GM23338 (cell line): ENCODE data around the gene TELO2. TPM values are rescaled to one million over a fixed set of nuclear protein-coding genes. Genes with fewer than 3 reads are reported as not detected.

Experiments
- ATAC-seq: fragments of 200-7000 bp; cut with Tn5 transposase; 3 replicates; pipeline ENCODE4 v1.9.1; 2020
- DNase-seq: peaks from one replicate; pipeline ENCODE4 v3.0.0-alpha.2; 2015; ENCODE audit warnings: low spot score
- H2AFZ ChIP-seq: fragments of 200-600 bp; sonication (generic); 2 replicates; pipeline ENCODE4 v1.8.0; 2016; ENCODE audit warnings: antibody characterized with exemption, mild to moderate bottlenecking, moderate library complexity
- H3F3A ChIP-seq: fragments of 200-600 bp; sonication (generic); replicated peaks from 2 replicates; pipeline ENCODE4 v1.8.0; 2017; ENCODE audit warnings: antibody characterized with exemption, mixed run types, low read depth
- H3K27ac ChIP-seq: fragments of 200-600 bp; sonication (generic); 2 replicates; pipeline ENCODE4 v1.6.1; 2016; ENCODE audit warnings: low read depth
- H3K27me3 ChIP-seq: fragments of 200-600 bp; sonication (generic); 2 replicates; pipeline ENCODE4 v1.8.0; 2016; ENCODE audit warnings: mild to moderate bottlenecking, mixed run types, moderate library complexity; ENCODE audit not compliant: insufficient read depth
- H3K36me3 ChIP-seq: fragments of 200-600 bp; sonication (generic); 2 replicates; pipeline ENCODE4 v1.8.0; 2016; ENCODE audit warnings: mild to moderate bottlenecking; ENCODE audit not compliant: insufficient read depth
- H3K4me1 ChIP-seq: fragments of 200-600 bp; sonication (generic); 2 replicates; pipeline ENCODE4 v1.8.0; 2016; ENCODE audit warnings: mild to moderate bottlenecking, moderate library complexity; ENCODE audit not compliant: insufficient read depth
- H3K4me2 ChIP-seq: fragments of 200-600 bp; sonication (generic); 2 replicates; pipeline ENCODE4 v1.7.1; 2017; ENCODE audit warnings: mixed run types
- H3K4me3 ChIP-seq: fragments of 200-600 bp; sonication (generic); 2 replicates; pipeline ENCODE4 v1.6.1; 2016; ENCODE audit warnings: mixed run types
- H3K79me2 ChIP-seq: fragments of 200-600 bp; sonication (generic); replicated peaks from 2 replicates; pipeline ENCODE4 v1.8.0; 2017; ENCODE audit warnings: mild to moderate bottlenecking; ENCODE audit not compliant: insufficient read depth
- H3K9me2 ChIP-seq: fragments of 200-600 bp; sonication (generic); 2 replicates; pipeline ENCODE4 v1.8.0; 2017; ENCODE audit not compliant: insufficient read depth
- H4K20me1 ChIP-seq: fragments of 200-600 bp; sonication (generic); replicated peaks from 2 replicates; pipeline ENCODE4 v1.8.0; 2017; ENCODE audit warnings: mild to moderate bottlenecking; ENCODE audit not compliant: insufficient read depth
- H3K27ac Mint-ChIP-seq: 2 replicates; pipeline ENCODE4 v1.8.0; 2020; ENCODE audit warnings: inconsistent platforms, mild to moderate bottlenecking, moderate library complexity, mixed read lengths
- H3K27me3 Mint-ChIP-seq: 3 replicates; pipeline ENCODE4 v1.8.0; 2022; ENCODE audit warnings: low read depth, mild to moderate bottlenecking, moderate library complexity, mixed read lengths, inconsistent platforms; ENCODE audit not compliant: insufficient read depth, poor library complexity
- H3K36me3 Mint-ChIP-seq: 3 replicates; pipeline ENCODE4 v1.8.0; 2021; ENCODE audit warnings: low read depth, mild to moderate bottlenecking, inconsistent platforms, moderate library complexity, mixed read lengths
- H3K4me1 Mint-ChIP-seq: 3 replicates; pipeline ENCODE4 v1.8.0; 2020; ENCODE audit warnings: mild to moderate bottlenecking, inconsistent platforms, mixed read lengths
- H3K4me3 Mint-ChIP-seq: 3 replicates; pipeline ENCODE4 v1.8.0; 2021; ENCODE audit warnings: moderate library complexity, mild to moderate bottlenecking, inconsistent platforms, mixed read lengths
- H3K9me3 Mint-ChIP-seq: 3 replicates; pipeline ENCODE4 v1.8.0; 2020; ENCODE audit warnings: moderate library complexity, mild to moderate bottlenecking, inconsistent platforms, mixed read lengths
- CREB1 ChIP-seq: fragments of 250-450 bp; sonication (Bioruptor Pico); IDR thresholded peaks from 2 replicates; pipeline ENCODE4 v1.5.0; 2020; ENCODE audit warnings: low read depth, mild to moderate bottlenecking, moderate library complexity
- ETS1 ChIP-seq: IDR thresholded peaks from 2 replicates; pipeline ENCODE4 v1.6.1; 2016; ENCODE audit warnings: antibody characterized with exemption
- EZH2 ChIP-seq: fragments of 200-600 bp; sonication (generic); IDR thresholded peaks from one replicate; pipeline ENCODE4 v1.8.0; 2017; ENCODE audit warnings: antibody characterized with exemption, mild to moderate bottlenecking, low read depth; ENCODE audit not compliant: unreplicated experiment
- JUNB ChIP-seq: IDR thresholded peaks from one replicate; pipeline ENCODE4 v1.6.1; 2016; ENCODE audit warnings: antibody characterized with exemption; ENCODE audit not compliant: unreplicated experiment
- NANOG ChIP-seq: IDR thresholded peaks from 2 replicates; pipeline ENCODE4 v1.6.1; 2016; ENCODE audit warnings: antibody characterized with exemption, borderline replicate concordance
- POLR2AphosphoS5 ChIP-seq: IDR thresholded peaks from 2 replicates; pipeline ENCODE4 v1.6.1; 2016; ENCODE audit warnings: antibody characterized with exemption, low read depth
- STAT1 ChIP-seq: IDR thresholded peaks from one replicate; pipeline ENCODE4 v1.6.1; 2016; ENCODE audit warnings: antibody characterized with exemption; ENCODE audit not compliant: unreplicated experiment
- ZNF114 ChIP-seq: fragments of 250-450 bp; sonication (Bioruptor Pico); IDR thresholded peaks from 2 replicates; pipeline ENCODE4 v1.5.0; 2020; ENCODE audit warnings: mild to moderate bottlenecking, moderate library complexity
- ZNF331 ChIP-seq: fragments of 250-450 bp; sonication (Bioruptor Pico); IDR thresholded peaks from 2 replicates; pipeline ENCODE4 v1.5.0; 2020; ENCODE audit warnings: low read depth, mild to moderate bottlenecking, moderate library complexity
- polyA plus RNA-seq: library from polyadenylated mRNA; unstranded; fragments of >200 nt; fragmentation: Nextera tagmentation; extraction: Ambion mirVana; gene quantifications from 2 replicates; pipeline ENCODE4 v1.2.1, GENCODE V29; 2016
- total RNA-seq: library from RNA; depleted of rRNA; stranded (reverse); fragments of >200 nt; shearing (Covaris generic); gene quantifications from 2 replicates; pipeline ENCODE4 v1.2.3, GENCODE V29; 2014
- TF ChIP-seq, protein P1 (sequence below): IDR thresholded peaks from one replicate; pipeline ENCODE4 v1.6.1; 2018; ENCODE audit warnings: antibody characterized with exemption; ENCODE audit not compliant: unreplicated experiment
- TF ChIP-seq, protein P2 (sequence below), 2 experiments: fragments of 200-600 bp in 1 of 2; sonication (generic) in 1 of 2; conservative IDR thresholded peaks; 2 replicates each; pipeline versions ENCODE4 v1.5.1 to v1.6.1; 2016 to 2017; ENCODE audit warnings: antibody characterized with exemption in 2 of 2, low read depth in 2 of 2, mild to moderate bottlenecking in 2 of 2, moderate library complexity in 1 of 2

The TELO2 gene
- total and polyA plus RNA-seq, 2 experiments from 2014 or later, result 45.4 to 76.0 TPM

- TF ChIP-seq, protein P1, sequence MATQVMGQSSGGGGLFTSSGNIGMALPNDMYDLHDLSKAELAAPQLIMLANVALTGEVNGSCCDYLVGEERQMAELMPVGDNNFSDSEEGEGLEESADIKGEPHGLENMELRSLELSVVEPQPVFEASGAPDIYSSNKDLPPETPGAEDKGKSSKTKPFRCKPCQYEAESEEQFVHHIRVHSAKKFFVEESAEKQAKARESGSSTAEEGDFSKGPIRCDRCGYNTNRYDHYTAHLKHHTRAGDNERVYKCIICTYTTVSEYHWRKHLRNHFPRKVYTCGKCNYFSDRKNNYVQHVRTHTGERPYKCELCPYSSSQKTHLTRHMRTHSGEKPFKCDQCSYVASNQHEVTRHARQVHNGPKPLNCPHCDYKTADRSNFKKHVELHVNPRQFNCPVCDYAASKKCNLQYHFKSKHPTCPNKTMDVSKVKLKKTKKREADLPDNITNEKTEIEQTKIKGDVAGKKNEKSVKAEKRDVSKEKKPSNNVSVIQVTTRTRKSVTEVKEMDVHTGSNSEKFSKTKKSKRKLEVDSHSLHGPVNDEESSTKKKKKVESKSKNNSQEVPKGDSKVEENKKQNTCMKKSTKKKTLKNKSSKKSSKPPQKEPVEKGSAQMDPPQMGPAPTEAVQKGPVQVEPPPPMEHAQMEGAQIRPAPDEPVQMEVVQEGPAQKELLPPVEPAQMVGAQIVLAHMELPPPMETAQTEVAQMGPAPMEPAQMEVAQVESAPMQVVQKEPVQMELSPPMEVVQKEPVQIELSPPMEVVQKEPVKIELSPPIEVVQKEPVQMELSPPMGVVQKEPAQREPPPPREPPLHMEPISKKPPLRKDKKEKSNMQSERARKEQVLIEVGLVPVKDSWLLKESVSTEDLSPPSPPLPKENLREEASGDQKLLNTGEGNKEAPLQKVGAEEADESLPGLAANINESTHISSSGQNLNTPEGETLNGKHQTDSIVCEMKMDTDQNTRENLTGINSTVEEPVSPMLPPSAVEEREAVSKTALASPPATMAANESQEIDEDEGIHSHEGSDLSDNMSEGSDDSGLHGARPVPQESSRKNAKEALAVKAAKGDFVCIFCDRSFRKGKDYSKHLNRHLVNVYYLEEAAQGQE, result no peak
- TF ChIP-seq JUNB (no peak), ZNF114 (CRISPR knock-in tag) (no peak), CREB1 (CRISPR knock-in tag) (no peak), ZNF331 (CRISPR knock-in tag) (no peak), POLR2AphosphoS5 (no peak), EZH2 (no peak), ETS1 (no peak), NANOG (no peak), STAT1 (no peak)
- TF ChIP-seq, protein P2, sequence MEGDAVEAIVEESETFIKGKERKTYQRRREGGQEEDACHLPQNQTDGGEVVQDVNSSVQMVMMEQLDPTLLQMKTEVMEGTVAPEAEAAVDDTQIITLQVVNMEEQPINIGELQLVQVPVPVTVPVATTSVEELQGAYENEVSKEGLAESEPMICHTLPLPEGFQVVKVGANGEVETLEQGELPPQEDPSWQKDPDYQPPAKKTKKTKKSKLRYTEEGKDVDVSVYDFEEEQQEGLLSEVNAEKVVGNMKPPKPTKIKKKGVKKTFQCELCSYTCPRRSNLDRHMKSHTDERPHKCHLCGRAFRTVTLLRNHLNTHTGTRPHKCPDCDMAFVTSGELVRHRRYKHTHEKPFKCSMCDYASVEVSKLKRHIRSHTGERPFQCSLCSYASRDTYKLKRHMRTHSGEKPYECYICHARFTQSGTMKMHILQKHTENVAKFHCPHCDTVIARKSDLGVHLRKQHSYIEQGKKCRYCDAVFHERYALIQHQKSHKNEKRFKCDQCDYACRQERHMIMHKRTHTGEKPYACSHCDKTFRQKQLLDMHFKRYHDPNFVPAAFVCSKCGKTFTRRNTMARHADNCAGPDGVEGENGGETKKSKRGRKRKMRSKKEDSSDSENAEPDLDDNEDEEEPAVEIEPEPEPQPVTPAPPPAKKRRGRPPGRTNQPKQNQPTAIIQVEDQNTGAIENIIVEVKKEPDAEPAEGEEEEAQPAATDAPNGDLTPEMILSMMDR (conservative IDR thresholded peaks at IDR 0.05; ENCODE audit: low read depth in 2 of 2), result no peak
Measured at GRCh38 chr16:1487395-1488053, 5.6 kb upstream of the TELO2 start (continued).

- no peaks in the 10 kb centered on the region for H3K9me2 ChIP-seq
- Mint-ChIP-seq H3K27ac (no peak overlapping the region), H3K9me3 (peaks cover 2% of the 10 kb centered on the region; the same call in 1 of the 3 replicates), H3K36me3 (no peaks in the 10 kb centered on the region), H3K4me1 (peaks cover 6% of the 10 kb centered on the region; the same call in 2 of the 3 replicates), H3K4me3 (no peak overlapping the region), H3K27me3 (peaks cover 25% of the 10 kb centered on the region)
- 0 out of 2 replicates have a peak, but pooled peaks cover 6% of the 10 kb centered on the region for H3F3A ChIP-seq
- H3K4me1 ChIP-seq, result 0 out of 2 replicates have a peak, but pooled peaks cover 4% of the 10 kb centered on the region
- H3K27ac ChIP-seq, result no peak overlapping the region
- H3K79me2 ChIP-seq, result no peaks in the 10 kb centered on the region
- no peak overlapping the region for H2AFZ ChIP-seq
- H3K36me3 ChIP-seq, result no peaks in the 10 kb centered on the region
- no peaks in the 10 kb centered on the region for H4K20me1 ChIP-seq
- no peak overlapping the region for H3K4me2 ChIP-seq
- no peak for DNase-seq
- no peak overlapping the region for H3K4me3 ChIP-seq
- H3K27me3 ChIP-seq, result no peaks in the 10 kb centered on the region
- ATAC-seq, result no peak
- TF ChIP-seq NANOG, result no peak
- no peak for TF ChIP-seq JUNB
- TF ChIP-seq STAT1, result no peak
- TF ChIP-seq, protein P2 (conservative IDR thresholded peaks at IDR 0.05; ENCODE audit: low read depth in 2 of 2), result no peak
- TF ChIP-seq, protein P1, result no peak
- no peak for TF ChIP-seq ZNF331 (CRISPR knock-in tag)
Measured at GRCh38 chr16:1488054-1488601, 5.0 kb upstream of the TELO2 start.
